Mucosa of descending colon (tissue), 3 donors: ENCODE results near the gene CPNE7. TPM values are rescaled to one million over a fixed set of nuclear protein-coding genes. Genes with fewer than 3 reads are reported as not detected.

Experiments
- ATAC-seq: fragments of 200-7000 bp; cut with Tn5 transposase; one replicate; pipeline ENCODE4 v1.9.1; 2020; ENCODE audit warnings: mild to moderate bottlenecking, moderate library complexity
- DNase-seq, 3 donors: peaks; one replicate each; pipeline ENCODE4 v3.0.0-alpha.2; 2020
- H3K36me3 ChIP-seq: fragments of 200-600 bp; one replicate; pipeline ENCODE4 v1.8.0; 2021; ENCODE audit warnings: low read depth, mild to moderate bottlenecking
- H3K4me1 ChIP-seq: fragments of 200-600 bp; one replicate; pipeline ENCODE4 v1.8.0; 2021; ENCODE audit warnings: low read depth, mild to moderate bottlenecking
- H3K4me3 ChIP-seq: fragments of 200-600 bp; one replicate; pipeline ENCODE4 v1.8.0; 2021; ENCODE audit warnings: mild to moderate bottlenecking
- H3K9me3 ChIP-seq: fragments of 200-600 bp; one replicate; pipeline ENCODE4 v1.8.0; 2021; ENCODE audit warnings: mild to moderate bottlenecking
- CTCF ChIP-seq: fragments of 200-600 bp; IDR thresholded peaks from one replicate; pipeline ENCODE4 v1.8.0; 2022; ENCODE audit warnings: antibody characterized with exemption, mild to moderate bottlenecking
- intact Hi-C, 2 donors: fragments of 100-400 bp; cut with DNase I in 1 of 2; cut with micrococcal nuclease in 1 of 2; formaldehyde crosslinking; loops; one replicate each; pipeline versions ENCODE4 v1.11.0 to v1.11.1; 2022; cut with DNase I, micrococcal nuclease
- total RNA-seq, 3 donors: library from RNA; stranded (reverse); fragmentation: NEBNext Ultra II Directional in 2 of 3; extraction: Animal tissue kit (Norgen Biotek cat#: 25700) in 2 of 3; gene quantifications; one replicate each; pipeline versions ENCODE4 v1.2.1 to v1.2.4, GENCODE V29; 2021 to 2023
- donor health status: DM: no; HTN: no; CAD: no; lungs with moderate emphysema.
- donor health status: DM: no; HTN: no; CAD: no.
- donor health status: DM: no; HTN: yes; CAD: no.

Gene CPNE7
- total RNA-seq, 3 donors from 2014 or later: 0.72 to 2.0 (median 0.79) TPM

- no peak for DNase-seq
- H3K36me3 ChIP-seq: no peaks in the 10 kb centered on the region
- no peaks in the 10 kb centered on the region for H3K9me3 ChIP-seq
- no peak overlapping the region for H3K4me3 ChIP-seq
- peaks cover 6% of the 10 kb centered on the region for H3K4me1 ChIP-seq
- TF ChIP-seq CTCF: no peak
- ATAC-seq: no peak
- intact Hi-C loops: no loop called here
These were observed 61.8 kb downstream of the CPNE7 start for GRCh38 chr16:89637379-89637778.

- DNase-seq (no peak), ATAC-seq (no peak)
- Histone ChIP-seq H3K9me3 (no peaks in the 10 kb centered on the region), H3K4me1 (peaks cover 6% of the 10 kb centered on the region), H3K4me3 (no peak overlapping the region), H3K36me3 (no peaks in the 10 kb centered on the region)
- no peak for TF ChIP-seq CTCF
- intact Hi-C loops: no loop called here
These were observed 62.9 kb downstream of the CPNE7 start for GRCh38 chr16:89638455-89638854.

GRCh38 chr16:89639385-89639784 is 63.8 kb downstream of the CPNE7 start:
- intact Hi-C loops: no loop called here
- H3K4me3 ChIP-seq: no peak overlapping the region

GRCh38 chr16:89641458-89642119 is 66.0 kb downstream of the CPNE7 start:
- TF ChIP-seq CTCF: no peak
- ATAC-seq (no peak), DNase-seq (no peak)
- H3K9me3 ChIP-seq: no peaks in the 10 kb centered on the region
- no peak overlapping the region for H3K4me3 ChIP-seq
- no peaks in the 10 kb centered on the region for H3K36me3 ChIP-seq
- intact Hi-C loops: no loop called here
- peaks cover 6% of the 10 kb centered on the region for H3K4me1 ChIP-seq

More at GRCh38 chr16:89639385-89639784, 63.8 kb downstream of the CPNE7 start:
- Histone ChIP-seq H3K9me3 (no peaks in the 10 kb centered on the region), H3K4me1 (peaks cover 6% of the 10 kb centered on the region), H3K36me3 (no peaks in the 10 kb centered on the region)
- ATAC-seq (no peak), DNase-seq (no peak)
- TF ChIP-seq CTCF: no peak

- DNase-seq (no peak), ATAC-seq (no peak)
- Histone ChIP-seq H3K9me3 (no peaks in the 10 kb centered on the region), H3K36me3 (peaks cover 4% of the 10 kb centered on the region), H3K4me1 (peaks cover 6% of the 10 kb centered on the region), H3K4me3 (no peak overlapping the region)
- no peak for TF ChIP-seq CTCF
- intact Hi-C loops: no loop called here
These were observed 67.0 kb downstream of the CPNE7 start for GRCh38 chr16:89642574-89642973.
